Right renal pelvis (tissue), 4 donors: Measurements from ENCODE around the gene C19orf47. TPM values are rescaled to one million over a fixed set of nuclear protein-coding genes. Genes with fewer than 3 reads are reported as not detected.
A peak's percentile ranks its signal among the peaks of the same experiment; 100 is the strongest.

ENCODE experiments used
- DNase-seq, 4 donors: peaks; one replicate each; pipeline ENCODE4 v3.0.0-alpha.2; 2013; ENCODE audit warnings: low read depth in 4 of 4, low spot score in 3 of 4, missing footprints in 1 of 4
- polyA plus RNA-seq, 4 donors: library from polyadenylated mRNA; unstranded; fragments of 120-200 nt; gene quantifications; one replicate each; pipeline ENCODE4 v1.2.1, GENCODE V29; 2013; ENCODE audit not compliant: insufficient read length in 4 of 4

The C19orf47 gene
- polyA plus RNA-seq, 4 donors = 10.2 to 14.0 (median 12.3) TPM

GRCh38 chr19:40321566-40322270, 26.5 kb downstream of the C19orf47 start:
- no peak for DNase-seq

- DNase-seq = no peak
Measured at GRCh38 chr19:40321076-40321475, 27.1 kb downstream of the C19orf47 start.

GRCh38 chr19:40320558-40320935, 27.6 kb downstream of the C19orf47 start:
- no peak for DNase-seq

GRCh38 chr19:40317338-40317737, 30.9 kb downstream of the C19orf47 start:
- DNase-seq = no peak

GRCh38 chr19:40315812-40316470, 32.3 kb downstream of the C19orf47 start:
- DNase-seq = no peak

- no peak for DNase-seq
Measured at GRCh38 chr19:40314656-40315055, 33.5 kb downstream of the C19orf47 start.

GRCh38 chr19:40313229-40313983, 34.8 kb downstream of the C19orf47 start:
- no peak for DNase-seq

GRCh38 chr19:40312533-40312932, 35.7 kb downstream of the C19orf47 start:
- no peak for DNase-seq

- DNase-seq = no peak
Measured at GRCh38 chr19:40309666-40310065, 38.5 kb downstream of the C19orf47 start.

- DNase-seq = peak; percentile 67 to 79 (median 76)
Measured at GRCh38 chr19:40305403-40305802, 42.8 kb downstream of the C19orf47 start.

GRCh38 chr19:40304306-40304705, 43.9 kb downstream of the C19orf47 start:
- no peak for DNase-seq

GRCh38 chr19:40303765-40304164, 44.4 kb downstream of the C19orf47 start:
- DNase-seq = no peak

- DNase-seq = no peak
Measured at GRCh38 chr19:40302224-40303011, 45.8 kb downstream of the C19orf47 start.

GRCh38 chr19:40300668-40301067, 47.5 kb downstream of the C19orf47 start:
- no peak for DNase-seq

GRCh38 chr19:40298026-40298425, 50.2 kb downstream of the C19orf47 start:
- no peak for DNase-seq

- no peak for DNase-seq
Measured at GRCh38 chr19:40294560-40294959, 53.6 kb downstream of the C19orf47 start.

- DNase-seq = no peak
Measured at GRCh38 chr19:40286971-40287421, 61.2 kb downstream of the C19orf47 start.

- no peak for DNase-seq
Measured at GRCh38 chr19:40286235-40286970, 61.8 kb downstream of the C19orf47 start.

GRCh38 chr19:40285353-40286234, 62.6 kb downstream of the C19orf47 start:
- DNase-seq = peak; percentile 98 to 99 (median 98)
